NCI-H2171 (cell line): ENCODE measurements around the gene CHD6.

Experiments used
- DNase-seq: peaks from one replicate; lab custom pipeline; 2025; lab: John Stamatoyannopoulos, UW

CHD6 gene

DNA sequence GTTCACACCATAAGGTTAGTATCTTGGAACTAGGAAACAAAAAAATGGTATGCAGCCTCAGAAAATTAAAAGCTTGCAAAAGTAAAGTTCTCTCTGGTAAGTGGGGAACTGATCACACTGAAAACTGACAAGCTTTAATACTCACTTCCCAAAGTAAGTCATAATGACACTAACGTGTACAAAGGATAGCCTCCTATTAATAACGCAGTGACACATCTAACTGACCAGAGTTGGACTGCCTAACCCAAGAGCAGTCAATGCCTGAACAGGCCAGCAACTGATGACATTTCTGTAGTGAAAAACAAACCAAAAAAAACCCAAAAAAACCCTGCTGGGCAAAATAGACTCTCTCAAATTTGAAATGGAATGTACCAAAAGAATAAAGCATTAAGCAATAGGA is 30.7 kb downstream of the CHD6 start:
- no peak for DNase-seq

DNA sequence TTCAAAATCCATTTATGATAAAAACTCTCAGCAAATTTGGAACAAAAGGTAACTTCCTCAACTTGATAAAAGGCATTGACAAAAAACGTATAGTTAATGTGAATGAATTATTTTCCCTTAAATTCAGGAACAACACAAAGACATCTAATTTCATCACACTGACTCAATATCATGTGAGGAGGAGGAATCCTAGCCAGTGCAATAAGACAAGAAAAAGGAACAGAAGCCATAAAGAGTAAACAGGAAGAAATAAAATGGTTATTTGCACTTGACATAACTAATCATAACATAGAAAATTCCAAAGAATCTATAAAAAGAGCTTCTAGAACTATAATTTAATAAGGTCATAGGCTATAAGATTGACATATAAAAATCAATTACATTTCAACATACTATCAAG is 31.4 kb downstream of the CHD6 start:
- DNase-seq: no peak

DNA sequence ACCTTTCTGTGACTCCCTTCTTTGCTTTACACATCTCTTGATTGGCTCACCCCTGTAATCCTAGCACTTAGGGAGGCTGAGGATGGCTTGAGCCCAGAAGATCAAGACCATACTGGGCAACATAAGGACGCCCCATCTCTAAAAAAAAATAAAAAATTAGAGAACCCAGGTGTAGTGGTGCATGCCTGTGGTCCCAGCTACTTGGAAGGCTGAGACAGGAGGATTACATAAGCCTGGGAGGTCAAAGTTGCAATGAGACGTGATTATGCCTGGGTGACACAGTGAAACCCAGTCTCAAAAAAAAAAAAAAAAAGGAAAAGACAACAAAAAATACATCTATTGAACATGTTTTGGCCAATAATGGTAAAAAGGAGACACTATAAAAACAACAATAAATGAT is 37.8 kb downstream of the CHD6 start:
- no peak for DNase-seq

DNA sequence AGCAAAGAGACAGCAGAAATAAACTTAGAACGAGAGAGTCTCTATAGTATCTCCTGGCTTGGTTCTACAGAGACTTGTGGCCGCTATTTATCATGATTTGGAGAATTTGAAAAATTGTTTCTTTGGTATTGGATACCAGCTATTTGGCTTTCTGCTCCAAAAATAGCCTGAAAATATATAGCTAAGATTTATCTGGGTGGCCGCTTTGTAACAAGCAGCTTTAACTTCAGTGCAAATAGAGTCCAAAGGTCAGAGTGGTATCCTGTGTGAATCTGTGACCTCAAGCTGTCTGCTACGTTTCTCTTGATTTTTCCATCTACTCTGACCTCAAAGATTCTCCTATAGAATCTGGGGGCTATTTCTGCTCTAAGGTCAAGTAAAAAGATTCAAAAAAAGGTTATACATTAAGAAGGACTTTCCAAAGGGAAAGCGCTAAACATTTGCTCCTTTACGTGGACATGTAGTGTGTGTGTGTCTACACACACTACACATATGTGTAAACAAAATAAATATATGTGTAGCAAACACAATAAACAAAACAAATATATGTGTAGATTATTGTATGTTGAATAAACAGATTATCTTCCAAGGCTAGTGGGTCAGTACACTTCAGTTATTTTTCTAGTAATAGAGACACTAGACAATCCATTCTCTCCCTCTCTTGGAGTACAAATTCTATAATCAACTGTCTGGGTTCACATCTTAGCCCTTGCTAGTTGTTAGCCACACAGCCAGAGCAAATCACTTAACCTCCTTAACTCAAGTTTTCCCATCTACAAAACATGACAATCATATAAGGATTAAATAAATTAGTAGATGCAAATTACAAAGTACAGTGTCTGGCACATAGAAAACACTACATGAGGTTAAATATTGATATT is 40.8 kb downstream of the CHD6 start:
- no peak for DNase-seq

DNA sequence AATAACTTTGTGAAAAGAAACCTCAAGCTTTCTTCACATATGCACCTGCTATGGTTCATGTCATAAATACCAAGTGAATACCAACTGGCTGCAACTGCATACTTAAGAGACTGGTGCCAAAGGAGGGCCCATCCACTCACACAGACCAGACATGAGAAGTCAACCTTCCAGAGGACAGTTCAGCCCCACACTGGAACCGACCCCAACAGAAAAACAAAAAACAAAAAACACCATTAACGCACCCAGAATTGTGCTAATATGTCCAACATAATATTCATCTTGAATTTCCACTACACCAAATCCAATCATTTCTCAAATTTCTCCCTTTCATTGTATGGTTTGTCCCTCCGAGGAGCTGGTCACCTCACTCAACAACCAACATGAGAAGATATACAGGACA is 42.8 kb downstream of the CHD6 start:
- DNase-seq: no peak

DNA sequence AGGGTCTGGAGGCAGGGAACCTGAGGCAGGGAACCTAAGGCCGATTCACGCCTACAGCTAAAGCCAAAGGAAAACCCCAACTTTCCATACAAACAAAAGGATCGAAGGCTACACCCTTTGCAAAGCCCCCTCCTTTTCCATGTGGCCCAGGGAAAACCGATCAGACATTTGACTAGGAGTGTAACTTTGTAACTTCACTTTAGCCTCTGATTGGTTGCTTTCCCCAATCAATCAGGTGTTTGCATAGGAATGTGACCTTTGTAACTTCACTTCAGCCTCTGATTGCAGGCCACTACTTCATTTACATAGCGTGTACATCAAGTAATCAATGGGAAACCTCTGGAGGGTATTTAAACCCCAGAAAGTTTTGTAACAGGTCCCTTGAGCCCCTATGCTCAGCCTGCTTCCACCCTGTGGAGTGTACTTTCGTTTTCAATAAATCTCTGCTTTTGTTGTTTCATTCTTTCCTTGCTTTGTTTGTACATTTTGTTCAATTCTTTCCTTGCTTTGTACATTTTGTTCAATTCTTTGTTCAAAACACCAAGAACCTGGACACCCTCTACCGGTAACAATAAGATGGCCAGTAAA is 43.3 kb downstream of the CHD6 start:
- DNase-seq: no peak

DNA sequence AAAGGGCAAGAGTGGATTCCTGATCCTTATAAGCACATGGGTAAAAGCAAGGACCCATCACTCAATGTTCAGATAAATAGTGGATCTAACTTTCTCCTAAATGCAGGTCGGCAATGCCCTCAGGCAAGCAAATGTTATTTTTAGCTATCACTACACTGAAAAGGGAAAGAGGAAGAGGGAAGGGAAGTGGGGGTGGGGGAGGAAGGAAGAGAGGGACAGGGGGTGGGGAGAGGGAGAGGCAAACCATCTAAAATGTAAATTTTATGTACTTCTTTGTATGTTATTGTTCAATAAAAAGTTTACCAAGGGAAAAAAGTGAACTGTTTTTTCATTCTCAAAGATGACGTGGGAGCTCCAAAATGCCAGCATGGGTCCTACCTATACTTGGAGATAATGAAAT is 44.2 kb downstream of the CHD6 start:
- no peak for DNase-seq

DNA sequence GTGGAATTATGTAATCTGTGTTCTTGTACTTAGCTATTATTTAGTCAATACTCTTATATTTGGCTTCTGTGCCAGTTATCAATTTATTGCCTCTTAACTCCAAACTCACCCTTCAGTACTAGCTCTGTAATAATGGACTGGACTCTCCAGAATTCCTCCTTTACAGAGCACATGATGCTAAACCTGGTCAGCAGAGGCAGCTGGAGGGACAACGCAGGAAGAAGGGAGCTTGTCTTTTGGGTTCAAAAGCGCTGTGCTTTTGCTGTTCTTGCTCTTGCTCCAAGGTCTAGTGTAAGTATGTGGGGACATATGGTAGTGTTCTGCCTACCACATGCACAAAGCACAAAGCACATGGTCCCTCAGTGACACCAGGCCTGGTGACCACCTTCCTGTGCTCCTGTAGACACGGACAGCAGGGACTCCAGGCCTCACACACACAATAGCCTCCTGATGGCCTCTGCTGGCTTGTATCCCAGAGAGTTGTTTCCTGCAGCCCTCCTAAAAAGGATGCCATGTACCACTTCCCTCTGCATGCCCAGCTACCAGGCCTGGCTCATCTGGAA is 46.1 kb downstream of the CHD6 start:
- no peak for DNase-seq

DNA sequence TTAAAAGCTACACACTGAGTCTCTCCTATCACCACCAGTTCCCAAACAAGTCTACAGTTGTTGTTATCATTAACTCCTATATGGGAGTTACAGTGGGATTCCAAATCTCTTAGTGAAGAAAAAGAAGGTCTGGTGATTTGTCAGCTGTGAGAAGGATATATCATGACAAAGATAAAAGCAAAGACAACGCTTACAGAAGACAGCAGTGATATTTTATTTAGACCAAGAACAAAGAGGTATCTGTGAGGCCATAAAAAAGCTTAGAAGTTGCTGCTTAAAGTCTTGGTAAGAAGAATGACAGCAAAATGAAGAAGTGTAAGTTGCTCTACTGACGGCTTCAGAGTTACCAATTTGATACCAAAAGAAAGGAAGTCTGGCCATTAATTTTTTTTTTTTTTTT is 47.2 kb downstream of the CHD6 start:
- no peak for DNase-seq

DNA sequence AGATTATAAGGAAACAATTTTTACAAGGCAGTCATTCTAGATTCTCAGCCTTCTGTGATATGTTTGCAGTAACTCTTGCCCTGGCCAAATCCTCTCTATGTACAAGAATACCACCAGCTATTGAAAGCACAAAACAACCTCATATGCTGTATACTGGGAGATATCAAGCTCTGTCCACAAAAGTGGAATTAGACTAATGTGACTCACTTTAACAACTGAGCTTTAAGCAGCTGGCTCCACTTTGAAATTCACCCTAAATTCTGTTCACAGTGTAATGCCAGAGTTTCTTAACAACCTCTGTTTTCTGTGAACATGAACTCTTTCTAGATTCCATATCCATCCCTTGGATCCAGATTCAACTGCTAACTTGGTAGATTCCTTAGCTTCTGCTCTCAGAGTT is 47.6 kb downstream of the CHD6 start:
- no peak for DNase-seq

DNA sequence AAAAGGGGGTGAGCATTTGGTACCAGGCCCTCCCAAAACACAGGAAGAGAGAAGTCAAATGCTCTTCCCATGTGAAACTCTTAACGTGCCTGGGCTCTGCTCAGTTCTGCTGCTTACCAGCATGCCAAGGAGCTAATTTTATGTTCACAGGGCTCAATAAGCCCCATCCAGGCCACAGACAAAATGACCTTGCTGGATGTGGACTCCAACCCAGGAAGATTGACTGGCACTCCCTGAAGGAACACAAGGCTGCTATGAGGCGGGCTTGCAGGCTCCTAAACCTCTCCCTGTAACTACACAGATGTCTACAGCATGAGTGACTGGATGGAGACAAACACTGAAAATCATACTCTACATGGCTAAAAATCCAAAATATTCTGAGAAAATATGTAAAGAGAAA is 50.6 kb downstream of the CHD6 start:
- no peak for DNase-seq

DNA sequence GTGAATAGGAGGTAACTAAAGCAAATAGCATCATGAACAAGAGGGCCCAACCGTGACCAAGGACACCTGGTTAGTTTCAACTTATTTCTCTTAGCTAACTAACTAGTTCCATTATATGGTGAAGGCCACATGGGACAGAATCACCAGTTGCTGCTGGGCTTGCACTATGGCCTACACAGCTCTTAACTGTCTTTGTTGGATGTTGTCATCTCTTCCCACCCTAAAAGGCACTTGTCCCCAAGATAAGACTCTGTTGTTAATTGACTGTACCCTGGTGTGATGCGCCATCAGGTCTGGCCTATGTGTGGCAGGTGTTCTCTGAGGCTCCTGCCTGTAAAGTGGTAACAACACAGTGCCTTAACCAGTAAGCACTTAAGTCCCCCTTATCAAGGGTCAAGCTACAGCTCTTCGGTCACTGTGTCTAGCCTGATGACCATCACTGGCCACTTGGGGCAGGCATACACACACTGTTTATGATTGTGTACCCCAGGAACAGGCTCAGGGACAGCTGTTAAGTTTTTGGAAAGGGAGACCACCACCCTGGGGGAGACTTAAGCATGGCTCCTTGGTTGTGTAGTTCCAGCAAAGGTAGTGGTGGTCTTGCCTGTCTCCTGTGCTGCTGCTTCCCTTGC is 51.2 kb downstream of the CHD6 start:
- DNase-seq: no peak

DNA sequence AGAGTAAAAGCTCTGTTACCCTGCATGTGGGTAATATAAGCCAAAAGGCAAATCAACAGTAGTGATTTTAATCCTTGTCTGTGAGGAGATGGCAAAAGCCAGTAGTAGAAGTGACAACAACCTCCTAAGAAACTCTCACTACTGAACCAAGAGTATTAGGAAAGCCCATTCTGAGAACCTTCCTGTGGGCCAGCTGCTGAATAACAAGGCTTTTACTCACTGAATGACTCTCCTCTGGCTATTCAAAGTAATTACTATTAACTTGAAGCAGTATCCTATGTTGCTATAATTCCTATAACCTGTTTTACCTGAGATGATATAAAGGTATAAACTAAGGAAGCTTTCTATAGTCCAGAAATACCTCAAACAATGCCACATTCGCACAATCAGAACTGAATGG is 55.1 kb downstream of the CHD6 start:
- DNase-seq: no peak

DNA sequence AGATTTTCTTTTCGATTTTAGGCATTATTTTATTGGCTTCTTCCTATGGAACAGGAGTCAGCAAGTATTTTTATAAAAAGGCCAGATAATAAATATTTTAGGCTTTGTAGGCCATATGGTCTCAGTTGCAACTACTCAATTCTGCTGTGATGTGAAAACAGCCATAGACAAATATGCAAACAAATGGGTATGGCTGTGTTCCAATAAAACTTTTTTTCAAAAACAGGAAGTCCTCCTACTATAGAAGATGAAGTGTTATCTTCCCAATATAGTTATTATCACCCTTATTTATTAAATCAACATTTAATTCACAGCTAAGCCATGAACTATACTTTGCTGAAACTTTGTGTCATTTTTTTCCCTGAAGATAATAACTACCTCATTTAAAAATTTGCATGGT is 57.2 kb downstream of the CHD6 start:
- peak; percentile 2 for DNase-seq

DNA sequence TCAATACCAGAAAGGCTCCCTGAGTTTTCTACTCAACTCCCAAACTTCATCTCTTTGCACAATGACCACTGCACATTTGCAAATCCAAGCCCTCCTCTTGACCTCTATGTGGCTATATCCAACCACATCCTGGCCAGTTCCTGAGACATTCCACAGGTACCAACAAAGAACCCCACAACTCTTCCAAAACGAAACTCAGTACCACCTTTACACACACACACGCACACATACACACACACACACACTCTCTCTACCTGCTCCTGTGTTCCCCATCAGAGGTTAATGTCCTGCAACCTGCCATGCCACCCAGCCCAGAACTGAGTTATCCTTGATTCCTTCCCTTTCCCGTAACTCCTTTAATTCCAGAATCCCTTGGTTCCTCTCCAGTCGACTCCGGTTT is 58.5 kb downstream of the CHD6 start:
- no peak for DNase-seq

DNA sequence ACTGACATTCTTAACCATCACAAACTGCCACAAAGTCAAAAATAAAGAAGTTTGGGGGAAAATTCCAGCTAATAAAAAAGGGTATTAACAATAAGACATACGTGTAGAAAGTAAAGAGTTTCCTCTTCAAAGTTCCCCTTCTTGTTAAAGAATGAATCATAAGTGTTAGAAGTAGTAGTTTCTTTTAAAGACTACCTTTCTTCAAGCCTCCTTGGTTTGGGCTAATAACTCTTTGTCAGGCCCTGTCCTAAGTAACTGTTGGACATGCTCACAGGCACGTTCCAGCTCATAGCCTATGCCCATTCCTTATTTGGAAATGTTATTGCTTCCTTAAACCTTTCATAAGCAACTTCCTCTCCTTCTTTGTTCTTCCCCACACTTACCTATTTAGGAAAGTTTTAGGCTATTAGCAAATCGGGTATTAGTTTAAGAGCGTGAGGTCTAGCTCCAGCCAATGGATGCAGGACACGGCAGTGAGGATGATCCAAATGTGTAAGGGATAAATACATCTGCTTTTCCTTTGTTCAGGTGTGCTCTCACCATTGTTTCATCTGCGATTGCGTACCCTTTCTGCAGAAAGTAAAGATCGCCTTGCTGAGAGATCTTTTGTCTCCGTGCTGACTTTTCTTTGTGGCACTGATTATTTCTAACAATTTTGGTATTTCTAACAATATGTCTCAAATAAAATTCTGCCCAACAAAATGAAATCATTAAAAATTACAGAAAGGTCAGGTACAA is 64.9 kb downstream of the CHD6 start:
- no peak for DNase-seq

DNA sequence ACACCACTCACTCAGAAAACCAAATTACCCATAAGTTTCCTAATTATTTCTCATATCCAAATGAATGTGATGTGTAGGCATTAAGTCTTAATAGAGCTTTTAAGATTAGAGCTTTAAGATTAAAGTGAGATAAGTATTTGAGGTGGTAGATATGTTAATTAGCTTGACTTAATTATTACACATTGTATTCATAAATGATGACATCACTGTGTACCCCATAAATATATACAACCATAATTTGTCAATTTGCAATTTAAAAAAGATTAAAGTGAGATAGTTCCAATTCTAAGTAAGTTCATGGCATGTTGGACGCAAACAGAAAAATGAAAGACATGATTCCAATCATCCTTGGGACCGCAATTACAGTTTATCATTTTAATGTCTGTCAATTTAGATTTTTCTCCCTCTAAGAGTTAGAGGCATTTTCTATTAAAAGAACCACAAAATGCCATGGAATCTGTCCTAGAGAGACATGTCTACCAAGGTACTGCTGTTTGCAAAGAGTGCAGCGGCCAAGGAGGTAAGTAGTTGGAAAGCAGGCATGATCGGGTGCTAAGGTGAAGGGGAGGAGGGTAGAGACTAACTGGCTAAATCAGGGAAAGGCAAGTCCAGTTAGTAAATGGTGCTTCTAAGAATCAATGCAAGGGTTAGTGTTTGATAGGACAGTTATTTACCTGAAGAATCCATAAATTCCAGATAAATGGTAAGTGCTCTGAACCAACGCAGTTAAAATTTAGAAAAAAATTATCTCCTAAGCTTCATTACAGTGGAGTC is 65.7 kb downstream of the CHD6 start:
- no peak for DNase-seq

DNA sequence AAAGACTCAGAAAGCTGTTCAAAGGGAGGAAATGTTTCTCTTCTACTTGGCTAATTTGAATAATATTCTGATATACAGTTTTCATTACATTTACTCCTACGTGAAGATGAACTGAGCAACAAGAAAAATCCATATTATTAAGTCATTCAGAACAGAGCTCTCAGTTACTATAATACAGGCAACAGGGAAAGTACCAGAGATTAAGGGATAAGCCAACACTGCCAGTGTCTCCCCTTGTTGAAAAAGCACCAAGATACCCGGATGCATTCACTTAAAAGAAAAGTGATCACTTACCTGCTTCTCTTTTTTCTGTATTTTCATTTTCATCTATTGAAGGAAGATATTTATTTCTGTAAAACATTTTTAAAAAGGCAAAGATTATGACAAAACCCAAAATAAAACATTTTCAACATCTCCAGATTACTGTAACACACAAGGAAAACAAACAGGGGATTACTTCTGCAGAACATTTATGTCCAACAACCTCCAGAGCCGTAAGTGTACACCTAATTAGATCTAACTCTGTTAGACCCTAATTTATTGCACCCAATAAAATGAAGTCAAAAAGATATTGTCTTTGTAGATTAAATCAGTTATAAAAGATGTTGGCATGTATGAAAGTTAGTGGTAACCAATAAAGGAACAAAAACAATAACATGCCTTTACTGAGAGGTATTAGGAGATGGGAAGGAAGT is 67.0 kb downstream of the CHD6 start:
- no peak for DNase-seq

DNA sequence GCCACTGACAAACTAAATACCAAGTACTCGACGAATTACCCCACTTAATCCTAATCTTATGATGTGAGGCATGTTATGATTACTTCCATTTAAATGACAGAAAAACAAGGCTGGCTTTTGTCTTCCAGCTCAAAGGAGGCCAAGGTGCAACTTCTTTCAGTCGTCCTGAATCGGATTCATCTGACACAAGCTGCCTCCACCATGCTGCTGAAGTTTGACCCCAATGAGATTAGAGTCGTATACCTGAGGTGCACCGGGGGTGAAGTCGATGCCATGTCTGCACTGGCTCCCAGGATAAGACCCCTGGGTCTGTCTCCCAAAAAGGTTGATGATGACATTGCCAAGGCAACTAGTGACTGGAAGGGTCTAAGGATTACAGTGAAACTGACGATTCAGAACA is 71.0 kb downstream of the CHD6 start:
- DNase-seq: no peak

DNA sequence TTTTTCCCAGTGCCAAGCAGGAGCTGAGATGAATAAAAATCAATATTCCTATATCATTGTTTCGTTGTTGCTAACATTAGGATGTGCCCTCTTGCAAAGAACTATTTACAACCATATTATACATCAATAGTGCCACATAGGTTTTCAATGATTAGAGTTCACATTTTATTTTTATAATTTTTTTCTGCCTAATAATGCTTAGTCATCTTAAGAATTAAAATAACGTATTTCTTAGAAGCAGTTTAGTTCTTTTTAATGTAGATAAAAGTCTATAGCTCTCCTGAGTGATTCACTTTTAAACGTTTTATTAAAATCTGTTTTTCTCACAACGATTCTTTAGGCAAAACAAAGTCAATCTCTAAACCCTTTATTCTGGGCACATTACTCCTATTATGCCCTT is 71.6 kb downstream of the CHD6 start:
- no peak for DNase-seq

DNA sequence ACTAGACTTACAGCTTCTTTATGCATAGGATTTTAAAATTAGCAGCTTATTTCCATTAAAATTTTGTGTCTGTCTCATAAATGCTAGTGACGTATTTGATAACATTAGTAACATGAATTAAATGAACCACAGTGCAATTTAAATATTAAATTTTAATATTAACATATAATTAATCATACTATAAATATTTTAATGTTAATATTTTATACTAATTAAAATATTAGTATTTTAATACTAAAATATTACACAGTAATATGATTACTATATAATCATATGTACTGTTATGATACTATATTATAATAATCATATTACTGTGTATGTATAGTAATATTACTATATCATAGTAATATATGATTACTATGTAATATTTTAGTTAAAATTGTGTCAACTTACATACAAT is 73.7 kb downstream of the CHD6 start:
- no peak for DNase-seq
